ENCODE results near the gene PP2D1.

PP2D1 gene, protein sequence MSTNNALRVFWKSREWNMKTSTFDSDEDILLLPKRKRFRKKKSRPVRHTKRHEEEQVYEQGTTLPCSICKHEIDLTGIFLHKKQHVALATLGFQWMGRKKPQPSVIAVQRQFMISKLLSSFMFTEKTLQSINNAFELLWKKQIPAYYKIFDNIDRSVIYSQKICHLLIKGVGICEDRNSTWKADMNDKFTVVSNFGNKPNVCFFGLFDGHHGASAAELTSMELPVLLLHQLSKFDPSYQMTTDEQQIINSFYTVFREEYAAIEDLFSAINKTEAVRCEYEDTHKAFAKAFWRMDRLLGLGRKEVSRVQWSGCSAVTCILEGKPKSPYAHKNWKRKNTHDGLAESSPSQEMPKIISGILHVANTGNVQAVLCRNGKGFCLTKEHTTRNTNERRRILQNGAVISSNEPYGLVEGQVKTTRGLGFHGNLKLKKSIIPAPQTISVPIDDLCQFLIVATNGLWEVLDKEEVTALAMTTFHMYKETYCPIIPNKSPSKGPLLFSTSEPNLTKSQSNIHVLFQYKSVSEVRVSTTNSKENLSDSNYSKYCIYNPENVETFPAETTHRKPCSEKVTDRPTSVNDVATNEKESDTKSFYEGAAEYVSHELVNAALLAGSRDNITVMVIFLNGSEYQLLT

DNA sequence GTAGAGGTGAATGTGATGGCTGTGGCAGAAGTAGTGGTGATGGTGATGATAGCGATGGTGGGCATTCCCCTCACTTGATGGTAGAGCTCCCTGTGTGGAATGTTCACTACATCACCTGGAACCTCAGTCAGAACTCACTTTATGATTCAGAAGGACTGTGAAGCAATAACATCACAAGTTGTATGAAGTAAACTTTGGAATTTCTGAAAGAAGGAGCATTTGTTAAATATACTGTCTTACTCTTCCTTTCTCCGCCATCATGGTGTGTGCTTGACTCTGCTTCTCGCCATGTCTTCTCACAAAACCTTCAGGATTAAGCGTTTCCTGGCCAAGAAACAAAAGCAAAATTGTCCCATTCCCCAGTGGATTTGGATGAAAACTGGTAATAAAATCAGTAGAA is at the start of gene PP2D1:
Gene PP2D1, minus strand, starts transcription at position 101 of the 400 bp plus-strand sequence. CDS start 192 bp downstream, outside the sequence.
- Histone ChIP-seq H3K4me3 (ENCODE audit: low read length) (no peak within 1 kb of the TSS), H3K27me3 (ENCODE audit: control insufficient read depth, insufficient read depth, low read length) (no peaks in the 10 kb centered on the region), H3K4me1 (ENCODE audit: control insufficient read depth, low read depth, low read length) (no peaks in the 10 kb centered on the region), H3K36me3 (ENCODE audit: control insufficient read depth, low read depth, low read length) (no peaks in the 10 kb centered on the region), H3K27ac (ENCODE audit: low read length) (no peak within 1 kb of the TSS), H3K9me3 (ENCODE audit: control insufficient read depth, low read depth, low read length) (no peaks in the 10 kb centered on the region), H3K9ac (ENCODE audit: low read length) (no peak within 1 kb of the TSS)

DNA sequence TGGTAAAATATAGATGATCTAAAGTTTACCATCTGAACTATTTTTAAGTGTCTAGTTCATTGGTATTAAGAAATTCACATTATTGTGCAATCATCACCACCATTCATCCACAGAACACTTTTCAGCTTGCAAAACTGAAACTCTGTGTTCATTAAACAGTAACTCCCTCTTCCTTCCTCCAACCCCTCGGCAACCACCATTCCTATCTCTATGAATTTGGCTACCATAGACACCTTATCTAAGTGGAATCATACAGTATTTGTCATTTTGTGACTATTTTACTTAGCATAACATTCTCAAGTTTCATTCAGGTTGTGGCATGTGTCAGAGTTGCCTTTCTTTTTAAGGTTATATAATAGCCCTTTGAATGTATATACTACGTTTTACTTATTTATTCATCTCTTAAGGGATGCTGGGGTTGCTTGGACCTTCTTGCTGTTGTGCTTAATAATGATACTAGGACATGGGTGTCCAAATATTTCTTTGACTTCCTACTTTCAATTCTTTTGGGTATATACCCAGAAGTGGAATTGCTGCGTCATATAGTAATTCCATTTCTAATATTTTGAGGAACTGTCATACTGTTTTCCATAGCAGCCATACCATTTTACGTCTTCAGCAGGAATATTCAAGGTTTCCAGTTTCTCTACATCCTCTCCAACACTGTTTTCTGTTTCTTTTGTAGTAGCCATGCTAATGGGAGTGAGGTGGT is 49.1 kb upstream of the PP2D1 start:
- H3K9ac ChIP-seq (ENCODE audit: low read length): no peak overlapping the region
- no peak overlapping the region for H3K27ac ChIP-seq (ENCODE audit: low read length)
- H3K9me3 ChIP-seq (ENCODE audit: control insufficient read depth, low read depth, low read length): no peaks in the 10 kb centered on the region
- no peak overlapping the region for H3K4me3 ChIP-seq (ENCODE audit: low read length)
- H3K36me3 ChIP-seq (ENCODE audit: control insufficient read depth, low read depth, low read length): no peaks in the 10 kb centered on the region
- no peaks in the 10 kb centered on the region for H3K4me1 ChIP-seq (ENCODE audit: control insufficient read depth, low read depth, low read length)
- no peaks in the 10 kb centered on the region for H3K27me3 ChIP-seq (ENCODE audit: control insufficient read depth, insufficient read depth, low read length)

DNA sequence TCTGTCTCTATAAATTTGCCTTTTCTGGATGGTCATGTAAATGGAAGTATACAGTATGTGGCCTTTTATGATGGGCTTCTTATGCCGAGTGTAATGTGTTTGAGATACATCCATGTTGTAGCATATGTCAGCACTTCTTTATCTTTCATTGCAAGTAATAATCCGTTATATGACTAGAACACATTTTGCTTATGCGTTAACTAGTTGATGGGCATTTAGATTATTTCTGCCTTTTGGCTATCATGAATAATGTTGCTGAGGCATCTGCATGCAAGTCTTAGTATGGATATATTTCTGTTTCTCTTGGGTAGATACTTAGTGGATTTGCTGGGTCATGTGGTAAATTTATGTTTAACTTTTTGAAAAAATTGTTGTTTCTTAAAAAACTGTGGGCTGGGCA is 47.9 kb upstream of the PP2D1 start:
- Histone ChIP-seq H3K4me3 (ENCODE audit: low read length) (no peak overlapping the region), H3K27ac (ENCODE audit: low read length) (no peak overlapping the region), H3K4me1 (ENCODE audit: control insufficient read depth, low read depth, low read length) (no peaks in the 10 kb centered on the region), H3K9ac (ENCODE audit: low read length) (no peak overlapping the region), H3K27me3 (ENCODE audit: control insufficient read depth, insufficient read depth, low read length) (no peaks in the 10 kb centered on the region), H3K36me3 (ENCODE audit: control insufficient read depth, low read depth, low read length) (no peaks in the 10 kb centered on the region), H3K9me3 (ENCODE audit: control insufficient read depth, low read depth, low read length) (no peaks in the 10 kb centered on the region)

DNA sequence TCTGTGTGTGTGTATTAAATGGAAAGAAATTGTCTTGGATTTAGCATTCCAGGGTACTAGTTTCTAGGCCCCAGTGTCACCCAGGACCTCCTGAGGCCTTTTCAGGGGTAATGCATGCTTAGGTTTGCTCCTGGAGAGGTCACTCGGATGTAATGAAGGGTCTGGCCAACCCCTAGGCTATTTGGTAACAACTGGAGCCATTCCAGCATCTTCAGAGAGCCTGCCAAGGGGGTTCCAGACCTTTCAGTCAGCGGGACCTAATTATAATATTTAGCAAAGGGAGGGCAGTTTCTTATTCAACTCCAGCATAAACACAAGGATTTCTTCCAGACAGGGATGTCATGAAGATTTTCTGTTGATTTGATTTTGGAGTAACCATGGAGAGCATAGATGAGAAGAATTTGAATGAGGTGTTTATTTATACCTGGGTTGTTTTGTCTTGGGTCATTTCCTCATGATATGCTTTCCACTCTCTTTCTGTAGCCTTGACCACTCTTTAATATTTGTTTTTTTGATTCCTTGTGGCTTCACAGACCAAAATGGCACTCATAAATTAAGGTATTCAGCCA is 45.6 kb upstream of the PP2D1 start:
- Histone ChIP-seq H3K9me3 (ENCODE audit: control insufficient read depth, low read depth, low read length) (no peaks in the 10 kb centered on the region), H3K36me3 (ENCODE audit: control insufficient read depth, low read depth, low read length) (no peaks in the 10 kb centered on the region), H3K4me3 (ENCODE audit: low read length) (no peak overlapping the region), H3K9ac (ENCODE audit: low read length) (no peak overlapping the region), H3K27me3 (ENCODE audit: control insufficient read depth, insufficient read depth, low read length) (no peaks in the 10 kb centered on the region), H3K27ac (ENCODE audit: low read length) (no peak overlapping the region), H3K4me1 (ENCODE audit: control insufficient read depth, low read depth, low read length) (no peaks in the 10 kb centered on the region)

DNA sequence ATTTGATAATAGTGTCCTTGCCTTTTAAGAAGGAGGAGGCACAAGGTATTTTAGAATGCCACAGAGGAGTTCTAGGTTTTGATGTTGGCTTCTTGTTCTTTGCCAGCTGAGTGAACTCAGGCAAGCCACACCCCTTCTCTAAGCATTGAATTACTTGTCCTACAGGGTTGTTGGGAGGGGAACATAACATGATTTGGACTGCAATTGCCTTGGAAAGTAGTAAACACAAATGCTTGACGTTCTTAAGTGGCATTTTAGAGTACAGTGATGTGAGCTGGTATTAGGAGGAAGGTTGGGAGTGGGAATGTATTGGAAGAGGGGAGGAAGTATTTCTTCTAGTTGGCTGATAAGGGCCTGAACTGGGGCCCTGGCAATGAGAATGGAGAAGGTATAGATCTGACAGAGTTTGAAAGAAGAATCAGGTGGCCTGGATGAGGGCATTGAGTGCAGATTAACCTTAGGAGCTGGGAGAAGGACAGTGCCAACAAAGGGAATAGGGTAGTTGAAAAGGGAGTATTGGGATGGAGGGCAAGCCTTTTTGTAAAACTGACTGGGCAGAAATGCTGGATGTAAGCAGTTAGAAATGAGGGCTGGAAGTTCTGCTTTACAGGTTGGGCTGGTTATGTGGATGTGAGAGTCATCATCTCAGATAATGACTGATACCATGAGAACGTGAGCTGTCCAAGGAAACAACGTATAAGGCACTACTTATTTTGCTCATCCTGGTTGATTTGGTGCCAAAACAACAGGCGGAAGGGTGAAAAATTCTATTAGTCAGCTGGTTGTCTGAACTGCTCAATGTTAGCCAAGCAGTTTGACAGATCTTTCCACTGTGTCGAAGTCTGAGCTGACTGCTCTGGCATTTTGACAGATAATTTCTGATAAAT is 44.9 kb upstream of the PP2D1 start:
- Histone ChIP-seq H3K9ac (ENCODE audit: low read length) (no peak overlapping the region), H3K36me3 (ENCODE audit: control insufficient read depth, low read depth, low read length) (no peaks in the 10 kb centered on the region), H3K4me1 (ENCODE audit: control insufficient read depth, low read depth, low read length) (no peaks in the 10 kb centered on the region), H3K27me3 (ENCODE audit: control insufficient read depth, insufficient read depth, low read length) (no peaks in the 10 kb centered on the region), H3K4me3 (ENCODE audit: low read length) (no peak overlapping the region), H3K27ac (ENCODE audit: low read length) (no peak overlapping the region), H3K9me3 (ENCODE audit: control insufficient read depth, low read depth, low read length) (no peaks in the 10 kb centered on the region)

DNA sequence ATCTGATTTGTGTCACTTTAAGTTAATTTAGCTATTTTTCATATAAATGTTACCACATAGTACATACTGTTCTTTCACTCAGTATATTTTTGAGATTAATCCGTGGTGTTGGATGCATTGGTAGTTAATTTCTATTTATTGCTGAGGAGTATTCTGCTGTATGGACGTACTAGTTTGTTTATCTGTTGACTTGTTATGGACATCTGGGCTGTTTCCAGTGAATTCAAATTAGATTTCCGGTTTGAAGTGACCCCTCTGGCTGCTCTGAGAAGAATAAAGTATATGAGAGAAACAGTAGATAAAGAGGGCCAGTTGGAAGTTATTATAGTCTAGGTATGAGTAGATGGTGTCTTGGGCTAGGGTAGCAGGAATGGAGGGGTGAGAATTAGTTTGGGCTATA is 43.8 kb upstream of the PP2D1 start:
- Histone ChIP-seq H3K4me3 (ENCODE audit: low read length) (no peak overlapping the region), H3K9me3 (ENCODE audit: control insufficient read depth, low read depth, low read length) (no peaks in the 10 kb centered on the region), H3K27ac (ENCODE audit: low read length) (no peak overlapping the region), H3K36me3 (ENCODE audit: control insufficient read depth, low read depth, low read length) (no peaks in the 10 kb centered on the region), H3K27me3 (ENCODE audit: control insufficient read depth, insufficient read depth, low read length) (no peaks in the 10 kb centered on the region), H3K9ac (ENCODE audit: low read length) (no peak overlapping the region), H3K4me1 (ENCODE audit: control insufficient read depth, low read depth, low read length) (no peaks in the 10 kb centered on the region)

DNA sequence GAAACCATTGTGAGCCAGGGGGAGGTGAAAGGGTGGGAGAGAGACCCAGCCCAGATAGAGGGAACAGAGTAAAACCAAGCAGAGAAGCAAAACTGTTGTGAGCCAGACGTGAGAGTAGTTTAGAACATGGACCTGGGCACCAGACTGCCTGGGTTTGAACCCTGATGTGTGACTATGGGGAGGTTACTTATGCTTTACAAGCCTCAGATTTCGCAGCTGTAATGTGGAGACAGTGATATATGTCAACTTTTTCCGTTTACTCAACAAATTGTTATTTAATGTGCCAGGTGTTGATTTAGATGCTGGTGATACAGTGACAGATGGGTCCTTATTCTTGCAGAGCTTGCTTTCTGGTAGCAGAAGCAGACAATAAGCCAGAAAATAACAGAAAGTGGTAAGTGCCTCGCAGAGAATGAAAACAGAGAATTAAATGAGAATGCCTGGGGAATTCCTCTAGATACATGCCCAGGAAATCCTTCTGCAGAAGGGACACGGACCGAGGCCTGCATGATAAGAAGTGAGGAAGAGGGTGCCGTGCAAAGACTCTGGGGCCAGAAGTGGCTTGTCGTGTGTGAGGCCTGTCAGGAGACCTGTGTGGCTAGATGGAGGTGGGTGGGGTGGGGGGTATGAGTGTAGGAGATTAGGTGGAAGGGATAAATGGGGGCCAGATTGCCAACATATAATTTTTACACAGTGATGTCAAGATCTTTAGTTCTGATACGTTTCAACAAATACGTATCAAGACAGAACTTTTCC is 43.1 kb upstream of the PP2D1 start:
- Histone ChIP-seq H3K36me3 (ENCODE audit: control insufficient read depth, low read depth, low read length) (no peaks in the 10 kb centered on the region), H3K9me3 (ENCODE audit: control insufficient read depth, low read depth, low read length) (no peaks in the 10 kb centered on the region), H3K27me3 (ENCODE audit: control insufficient read depth, insufficient read depth, low read length) (no peaks in the 10 kb centered on the region), H3K4me1 (ENCODE audit: control insufficient read depth, low read depth, low read length) (no peaks in the 10 kb centered on the region), H3K9ac (ENCODE audit: low read length) (no peak overlapping the region), H3K27ac (ENCODE audit: low read length) (no peak overlapping the region), H3K4me3 (ENCODE audit: low read length) (no peak overlapping the region)

DNA sequence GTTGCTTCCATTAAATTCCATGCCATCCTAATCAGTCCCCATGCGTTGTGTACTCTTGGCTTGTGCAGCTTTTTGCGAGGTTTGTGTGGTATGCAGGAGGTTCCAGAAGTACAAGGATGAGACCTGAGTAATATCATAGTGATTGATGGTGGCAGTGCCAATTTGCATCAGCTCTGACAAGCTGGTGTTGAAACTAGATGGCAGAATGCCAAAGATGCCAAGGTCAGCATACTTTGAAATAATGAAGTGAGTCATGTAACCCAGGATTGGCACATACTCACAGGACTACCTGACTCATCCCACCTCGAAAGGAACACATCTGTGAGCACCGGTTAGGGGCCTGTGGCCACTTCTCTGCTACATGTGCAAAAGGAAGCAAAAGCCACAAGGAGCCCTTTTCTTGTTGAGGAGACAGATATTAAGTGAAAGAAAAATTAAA is 42.5 kb upstream of the PP2D1 start:
- Histone ChIP-seq H3K4me3 (ENCODE audit: low read length) (no peak overlapping the region), H3K27ac (ENCODE audit: low read length) (no peak overlapping the region)

DNA sequence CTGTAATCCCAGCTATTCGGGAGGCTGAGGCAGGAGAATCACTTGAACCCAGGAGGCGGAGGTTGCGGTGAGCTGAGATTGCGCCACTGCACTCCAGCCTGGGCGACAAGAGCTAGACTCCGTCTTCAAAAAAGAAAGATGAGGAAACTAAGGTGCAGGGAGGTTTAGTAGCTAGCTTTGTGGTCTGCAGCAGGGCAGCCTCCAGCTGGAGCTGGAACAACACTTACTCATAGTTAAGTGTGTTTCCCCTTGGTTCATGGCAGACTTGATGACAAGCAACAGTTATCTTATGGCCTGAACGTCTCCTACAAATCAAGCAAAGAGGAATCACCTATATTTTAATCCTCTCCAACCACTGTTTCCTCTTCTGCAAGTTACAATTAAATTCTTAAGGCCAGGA is 40.8 kb upstream of the PP2D1 start:
- Histone ChIP-seq H3K9ac (ENCODE audit: low read length) (no peak overlapping the region), H3K4me3 (ENCODE audit: low read length) (no peak overlapping the region), H3K27ac (ENCODE audit: low read length) (no peak overlapping the region), H3K9me3 (ENCODE audit: control insufficient read depth, low read depth, low read length) (no peaks in the 10 kb centered on the region), H3K36me3 (ENCODE audit: control insufficient read depth, low read depth, low read length) (no peaks in the 10 kb centered on the region), H3K27me3 (ENCODE audit: control insufficient read depth, insufficient read depth, low read length) (no peaks in the 10 kb centered on the region), H3K4me1 (ENCODE audit: control insufficient read depth, low read depth, low read length) (no peaks in the 10 kb centered on the region)

More for the DNA sequence above, 42.5 kb upstream of the PP2D1 start:
- H3K9ac ChIP-seq (ENCODE audit: low read length): no peak overlapping the region
- H3K9me3 ChIP-seq (ENCODE audit: control insufficient read depth, low read depth, low read length): no peaks in the 10 kb centered on the region
- H3K4me1 ChIP-seq (ENCODE audit: control insufficient read depth, low read depth, low read length): no peaks in the 10 kb centered on the region
- H3K36me3 ChIP-seq (ENCODE audit: control insufficient read depth, low read depth, low read length): no peaks in the 10 kb centered on the region
- H3K27me3 ChIP-seq (ENCODE audit: control insufficient read depth, insufficient read depth, low read length): no peaks in the 10 kb centered on the region

DNA sequence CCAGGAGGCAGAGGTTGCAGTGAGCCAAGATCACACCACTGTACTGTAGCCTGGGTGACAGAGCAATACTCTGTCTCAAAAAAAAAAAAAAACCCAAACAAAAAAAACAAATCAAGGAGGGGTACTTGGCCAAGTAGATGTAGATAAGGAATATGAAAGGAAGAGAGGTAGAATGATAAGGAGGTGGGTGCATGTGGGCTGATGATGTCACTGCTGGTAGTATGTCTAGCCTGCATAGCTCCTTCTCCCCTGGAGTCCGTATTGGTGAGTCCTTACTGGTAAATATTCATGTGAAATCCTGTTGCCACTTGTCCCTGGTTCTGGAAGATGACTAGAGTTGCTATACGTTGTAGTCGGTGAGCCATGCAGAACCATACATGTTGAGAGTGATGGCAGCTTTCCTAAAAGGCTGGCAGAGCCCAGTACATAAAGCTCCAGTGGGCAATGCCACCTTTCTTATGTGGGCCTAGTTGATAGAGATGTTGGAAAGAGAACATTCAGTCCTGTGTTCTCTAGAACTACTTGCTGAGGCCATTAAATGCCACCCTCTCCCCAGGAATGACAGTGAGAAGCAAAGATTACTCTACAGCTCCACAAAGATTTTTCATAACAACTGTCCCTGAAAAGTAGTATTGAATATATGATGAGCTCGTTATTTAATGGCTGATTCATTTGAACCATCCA is 39.2 kb upstream of the PP2D1 start:
- no peaks in the 10 kb centered on the region for H3K4me1 ChIP-seq (ENCODE audit: control insufficient read depth, low read depth, low read length)
- H3K4me3 ChIP-seq (ENCODE audit: low read length): no peak overlapping the region
- no peaks in the 10 kb centered on the region for H3K27me3 ChIP-seq (ENCODE audit: control insufficient read depth, insufficient read depth, low read length)
- H3K27ac ChIP-seq (ENCODE audit: low read length): no peak overlapping the region
- no peaks in the 10 kb centered on the region for H3K9me3 ChIP-seq (ENCODE audit: control insufficient read depth, low read depth, low read length)
- H3K9ac ChIP-seq (ENCODE audit: low read length): no peak overlapping the region
- no peaks in the 10 kb centered on the region for H3K36me3 ChIP-seq (ENCODE audit: control insufficient read depth, low read depth, low read length)

All from iPS-18a (cell line).